Fibroblast of gingiva (primary cell): ENCODE data around the gene VPS13D.
"Not testable (repeated sequence)": the region's sequence is repeated elsewhere in the genome, so short reads cannot be mapped to it uniquely, and the experiment has no call there.

Experiments
- DNase-seq: peaks from one replicate; pipeline ENCODE4 v3.0.0-alpha.2; 2011; ENCODE audit warnings: low read depth

VPS13D gene

DNA sequence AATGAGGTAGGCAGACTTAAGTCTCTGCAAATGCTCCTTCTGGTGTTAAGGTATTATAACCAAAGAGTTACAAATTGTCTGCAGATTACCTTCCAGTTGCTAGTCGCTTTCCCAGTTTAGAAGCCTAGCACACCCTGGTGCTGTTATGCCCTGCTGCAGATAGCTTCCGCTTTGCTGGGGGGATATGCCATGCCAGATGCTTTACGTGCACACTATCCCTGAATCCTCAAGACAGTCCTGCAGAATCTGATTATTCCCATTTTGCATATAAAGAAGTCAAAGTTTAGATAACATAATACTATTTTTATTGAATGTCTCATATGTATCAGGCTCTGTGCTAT lies 221.7 kb downstream of the VPS13D start:
- no peak for DNase-seq

DNA sequence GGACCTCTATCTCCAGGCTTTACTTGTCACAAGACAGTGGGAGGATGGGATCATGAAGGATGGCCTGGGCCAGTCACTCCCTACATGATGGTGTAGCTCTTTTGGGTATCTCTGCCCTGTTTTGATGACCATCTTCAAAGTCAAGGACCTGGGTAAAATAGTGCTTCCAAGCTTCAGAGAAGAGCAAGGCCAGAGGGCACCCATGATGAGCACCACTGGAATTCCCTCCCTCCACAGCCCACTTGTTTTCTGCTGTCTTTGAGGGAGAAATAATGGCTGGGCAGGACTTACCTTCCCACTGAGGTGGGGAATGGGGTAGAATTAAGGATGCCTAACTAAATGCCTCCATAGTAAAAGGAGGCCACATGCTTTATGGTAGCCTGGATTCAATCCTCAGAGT lies 222.4 kb downstream of the VPS13D start:
- no peak for DNase-seq

- no peak for DNase-seq
Measured at GRCh38 chr1:12453400-12454343, 223.8 kb downstream of the VPS13D start.

DNA sequence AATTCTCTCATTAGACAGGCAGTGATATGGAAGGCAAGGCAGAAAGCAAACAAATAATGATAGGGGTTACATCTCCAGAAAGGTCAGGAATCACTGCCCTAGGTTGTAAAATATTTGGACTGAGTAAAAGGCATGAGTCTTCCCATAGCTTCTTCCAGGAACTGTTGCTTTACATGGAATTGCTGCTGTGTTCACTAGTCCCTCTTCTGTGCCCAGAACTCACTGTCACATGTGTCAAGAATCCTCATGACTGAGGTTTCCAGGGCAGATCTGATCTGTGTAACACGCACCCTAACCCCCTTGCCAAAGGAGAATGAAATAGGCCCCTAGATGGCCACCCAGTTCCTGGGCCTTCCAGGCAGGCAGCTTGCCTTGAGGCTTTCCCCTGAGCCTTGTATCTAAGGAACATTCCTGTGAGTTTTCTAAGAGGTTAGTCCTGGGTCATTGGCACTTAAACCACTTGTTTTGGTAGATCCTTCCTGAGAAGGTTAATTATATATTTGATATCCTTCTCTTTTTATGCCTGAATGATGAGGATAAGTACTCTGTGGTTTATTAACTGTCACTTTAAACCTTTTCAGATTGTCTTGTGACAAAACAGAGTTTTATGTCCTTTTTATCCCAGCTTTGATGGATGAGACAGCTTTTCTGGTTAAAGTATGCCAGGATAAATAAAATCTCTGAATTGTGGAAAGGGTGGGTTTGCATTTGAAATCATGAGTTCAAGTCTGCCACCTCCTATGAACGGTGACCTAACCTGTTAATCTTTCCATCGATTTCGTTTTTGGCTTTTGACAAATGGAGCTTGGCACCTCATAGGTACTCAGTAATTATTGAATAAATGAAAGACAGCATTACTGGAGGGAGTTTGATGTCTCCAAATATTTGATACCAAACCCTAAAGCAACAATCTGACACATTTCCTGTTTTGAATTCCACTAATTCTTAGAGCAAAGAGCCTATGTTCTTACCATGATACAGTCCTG lies 224.9 kb downstream of the VPS13D start:
- peak; percentile 55 for DNase-seq

GRCh38 chr1:12456081-12456480 lies 226.3 kb downstream of the VPS13D start:
- DNase-seq = not testable (repeated sequence)

DNA sequence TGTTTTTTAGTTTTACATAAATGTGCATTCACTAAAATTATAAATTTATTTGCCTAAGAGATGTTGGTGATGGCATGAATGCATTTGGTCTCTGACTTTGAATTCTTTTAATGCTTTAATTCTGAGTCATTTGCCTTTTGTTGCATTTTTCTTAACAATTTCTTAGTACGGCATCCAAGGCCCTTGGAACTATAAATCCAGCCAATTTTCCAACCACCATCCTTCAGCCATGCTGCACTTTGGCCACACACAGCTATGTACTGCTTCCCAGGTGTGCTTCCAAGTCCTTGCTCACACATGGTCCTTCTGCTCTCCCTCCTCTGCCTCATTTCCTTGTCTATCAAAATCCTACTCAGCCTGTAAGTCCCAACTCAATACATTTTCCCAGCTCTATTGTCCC lies 227.1 kb downstream of the VPS13D start:
- peak; percentile 59 for DNase-seq

DNA sequence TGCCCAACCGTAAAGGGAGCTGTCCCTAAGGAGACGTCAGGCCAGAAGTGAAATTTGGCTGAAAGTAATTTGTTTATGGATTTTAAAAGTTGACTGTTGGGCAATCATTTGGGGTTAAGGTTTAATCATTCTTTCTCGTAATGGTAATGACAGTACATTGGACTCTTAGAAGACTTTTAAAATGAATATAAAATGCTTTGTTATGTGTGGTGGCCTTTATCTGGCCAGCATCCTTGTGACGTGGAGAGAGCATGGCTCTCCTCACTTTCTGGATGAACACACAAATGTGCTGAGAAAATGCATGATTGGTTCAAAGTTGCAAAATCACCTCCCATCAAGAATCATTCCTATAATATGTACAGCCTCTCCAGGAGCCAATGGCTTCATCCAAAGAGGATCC lies 227.9 kb downstream of the VPS13D start:
- DNase-seq = peak; percentile 96

DNA sequence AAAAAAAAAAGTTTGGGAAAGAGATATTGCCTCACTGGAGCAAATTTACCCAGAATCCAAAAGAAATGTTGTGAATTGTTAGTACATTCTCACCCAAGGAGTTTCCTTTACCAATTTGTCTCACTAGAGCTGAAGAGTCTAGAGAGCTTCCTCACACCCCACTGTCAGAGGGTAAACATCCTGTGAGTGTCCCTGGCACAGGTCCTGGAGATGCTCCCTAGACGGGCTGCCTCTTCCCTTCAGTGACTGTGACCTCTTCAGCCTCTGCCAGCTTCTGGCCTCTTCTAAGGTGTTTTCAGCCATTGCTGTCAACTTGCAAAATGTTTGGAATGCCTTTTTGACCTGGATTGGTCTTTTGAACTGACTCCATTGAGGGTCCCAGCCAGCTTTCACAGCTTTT lies 228.7 kb downstream of the VPS13D start:
- DNase-seq = no peak

- DNase-seq = no peak
Measured at GRCh38 chr1:12460121-12460520, 230.3 kb downstream of the VPS13D start.

GRCh38 chr1:12460911-12461621 lies 231.2 kb downstream of the VPS13D start:
- peak; percentile 73 for DNase-seq

GRCh38 chr1:12461754-12462153 lies 231.9 kb downstream of the VPS13D start:
- DNase-seq = no peak

DNA sequence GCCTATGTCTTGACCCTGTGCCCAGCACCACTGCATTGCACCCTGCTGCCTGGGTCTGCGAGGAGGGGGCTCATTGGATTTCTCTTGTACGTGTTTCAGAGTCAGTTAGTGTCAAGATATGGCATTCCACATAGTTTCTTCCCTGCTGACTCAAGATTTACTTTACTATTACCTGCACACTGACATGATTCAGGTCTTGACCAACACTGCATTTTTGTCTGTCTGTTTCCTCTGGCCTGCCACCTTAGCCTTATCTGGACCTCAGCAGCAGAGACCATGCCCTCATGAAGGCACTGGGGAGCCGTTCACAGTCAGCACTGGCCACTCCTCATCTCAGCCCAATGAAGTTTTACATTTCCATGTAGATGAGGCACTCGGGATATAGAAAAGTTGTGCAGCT lies 232.8 kb downstream of the VPS13D start:
- no peak for DNase-seq

- no peak for DNase-seq
Measured at GRCh38 chr1:12464045-12464461, 234.2 kb downstream of the VPS13D start.

DNA sequence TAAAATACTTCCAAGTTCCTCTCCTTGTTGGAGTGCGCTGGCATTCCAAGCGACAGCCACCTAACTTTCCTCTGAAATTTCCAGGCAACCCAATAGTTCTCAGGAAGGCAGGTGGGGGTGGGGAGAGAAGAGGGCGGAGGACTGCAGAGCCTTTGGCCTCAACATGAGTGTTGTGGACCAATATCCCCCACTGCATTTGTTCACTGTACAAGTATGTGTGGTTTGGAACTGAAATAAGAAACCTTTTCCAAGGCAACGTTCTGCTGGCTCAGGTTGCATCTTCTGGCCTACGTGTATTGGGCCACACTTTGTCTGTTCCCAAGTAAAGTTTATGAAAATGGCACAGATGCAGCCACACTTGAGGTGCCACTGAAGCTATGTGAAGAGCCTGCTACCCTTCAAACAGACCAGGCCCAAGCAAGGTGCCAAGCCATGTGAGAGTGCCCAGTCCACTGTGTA lies 234.8 kb downstream of the VPS13D start:
- peak; percentile 94 for DNase-seq

GRCh38 chr1:12465126-12465525 lies 235.3 kb downstream of the VPS13D start:
- DNase-seq = no peak

GRCh38 chr1:12466816-12467215 lies 237.0 kb downstream of the VPS13D start:
- DNase-seq = no peak

DNA sequence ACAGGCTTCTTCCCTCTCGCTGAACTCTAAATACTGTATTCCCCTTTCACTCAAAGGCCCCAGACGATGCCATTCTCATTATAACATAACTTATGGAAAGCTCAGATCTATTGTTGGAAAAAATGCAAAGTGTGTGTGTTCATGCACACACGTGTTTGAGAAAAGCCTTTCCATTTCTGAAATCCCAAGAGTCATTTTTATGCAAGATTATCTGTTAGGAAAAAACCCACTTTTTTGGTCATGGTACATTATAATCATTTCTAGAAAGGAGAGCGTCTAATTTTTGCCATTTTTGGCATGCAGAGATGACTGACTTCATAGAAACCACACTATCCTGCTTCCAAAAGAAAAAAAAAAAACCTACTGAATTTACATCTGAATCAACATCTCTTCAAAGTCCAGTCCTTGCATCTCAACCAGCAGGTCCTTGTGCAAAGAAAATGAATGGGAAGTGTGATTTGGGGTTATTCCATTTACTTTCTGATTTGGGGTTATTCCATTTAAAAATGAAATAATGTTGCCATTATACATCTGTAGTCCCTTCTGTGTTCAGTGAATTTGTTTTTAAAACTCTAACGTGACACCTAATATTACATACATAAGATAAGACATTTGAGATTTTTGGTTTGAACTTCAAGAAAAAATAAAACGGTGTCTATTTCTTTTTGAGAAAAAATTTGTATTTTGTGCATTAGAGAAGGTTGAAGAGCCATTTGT lies 237.9 kb downstream of the VPS13D start:
- DNase-seq = peak; percentile 20

- no peak for DNase-seq
Measured at GRCh38 chr1:12468323-12468722, 238.5 kb downstream of the VPS13D start.

- no peak for DNase-seq
Measured at GRCh38 chr1:12469493-12469892, 239.7 kb downstream of the VPS13D start.

GRCh38 chr1:12469990-12470389 lies 240.2 kb downstream of the VPS13D start:
- no peak for DNase-seq

GRCh38 chr1:12470916-12471315 lies 241.1 kb downstream of the VPS13D start:
- DNase-seq = not testable (repeated sequence)
